GM19240 (cell line): Measurements from ENCODE around the gene CAMK2A.

Experiments
- DNase-seq: peaks from one replicate; pipeline ENCODE4 v3.0.0; 2011; ENCODE audit warnings: low spot score; ENCODE audit not compliant: insufficient read length

The CAMK2A gene

DNA sequence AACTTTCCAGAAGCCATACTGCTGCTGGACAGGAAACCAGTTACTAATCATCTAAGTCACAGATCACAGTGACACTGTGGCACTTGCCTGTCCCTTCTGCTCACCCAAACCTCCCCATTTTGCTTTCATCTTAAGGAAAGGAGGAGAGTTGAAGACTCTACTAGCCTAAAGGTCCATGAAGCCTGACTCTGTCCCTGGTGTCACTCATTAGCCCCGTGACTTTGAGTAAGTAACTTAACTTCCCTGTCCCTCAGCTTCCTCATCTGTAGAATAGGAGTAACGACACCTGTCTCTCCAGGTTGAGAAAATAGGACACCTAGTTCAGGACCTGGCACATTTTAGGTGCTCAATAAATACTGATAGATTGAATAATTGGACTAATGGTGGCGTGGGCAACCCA, 100.2 kb downstream of the CAMK2A start:
- no peak for DNase-seq

DNA sequence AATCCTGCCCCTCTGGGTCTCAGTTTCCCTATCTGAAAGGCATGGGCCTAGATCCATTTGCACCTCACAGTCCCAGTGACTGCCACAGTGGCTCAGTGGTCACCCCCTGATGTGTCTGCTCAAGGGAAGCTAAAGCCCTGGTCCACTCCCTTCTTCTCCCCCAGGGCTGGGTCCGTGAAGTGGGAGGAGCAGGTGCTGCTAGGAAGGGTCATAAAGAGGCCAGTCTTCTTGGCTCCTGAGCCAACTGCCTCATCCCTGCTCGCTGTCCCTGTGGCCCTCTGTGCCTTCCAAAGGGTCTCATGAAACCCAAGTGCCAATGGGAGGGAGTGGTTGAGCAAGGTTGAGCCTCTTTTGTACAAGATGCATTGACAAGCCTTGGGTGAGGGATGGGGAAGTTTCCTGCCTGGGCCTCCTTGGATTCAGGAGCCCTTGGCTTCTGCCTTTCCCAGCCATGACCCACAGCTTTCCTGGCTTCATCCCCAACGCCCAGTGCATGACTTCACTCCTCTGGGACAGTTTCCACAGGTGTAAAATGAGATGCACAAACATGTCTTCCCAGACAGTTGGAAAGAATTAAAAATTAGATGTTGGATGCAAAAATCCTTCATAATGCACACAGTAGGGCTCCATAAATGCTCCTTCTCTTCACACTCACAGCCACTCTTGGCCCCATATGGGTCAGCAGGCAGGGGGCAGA, 101.3 kb downstream of the CAMK2A start:
- no peak for DNase-seq

DNA sequence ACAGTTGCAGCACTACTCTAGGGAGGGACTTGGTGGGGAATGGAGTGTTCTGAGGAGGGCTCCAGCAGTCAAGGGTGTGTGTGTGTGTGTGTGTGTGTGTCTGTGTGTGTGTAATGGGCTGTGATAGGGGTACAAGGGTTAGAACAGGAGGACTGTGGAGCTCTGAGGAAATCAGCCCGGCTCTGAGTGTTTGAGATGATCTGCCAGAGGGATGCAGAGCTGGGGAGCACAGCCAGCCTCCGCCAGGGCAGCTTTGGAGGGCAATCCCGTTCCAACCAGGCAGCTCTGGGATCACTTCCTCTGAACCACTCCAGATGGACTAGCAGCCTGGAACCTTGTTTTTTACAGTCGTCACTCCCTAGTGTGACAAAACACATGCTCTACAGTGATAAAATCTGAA, 102.7 kb downstream of the CAMK2A start:
- no peak for DNase-seq

DNA sequence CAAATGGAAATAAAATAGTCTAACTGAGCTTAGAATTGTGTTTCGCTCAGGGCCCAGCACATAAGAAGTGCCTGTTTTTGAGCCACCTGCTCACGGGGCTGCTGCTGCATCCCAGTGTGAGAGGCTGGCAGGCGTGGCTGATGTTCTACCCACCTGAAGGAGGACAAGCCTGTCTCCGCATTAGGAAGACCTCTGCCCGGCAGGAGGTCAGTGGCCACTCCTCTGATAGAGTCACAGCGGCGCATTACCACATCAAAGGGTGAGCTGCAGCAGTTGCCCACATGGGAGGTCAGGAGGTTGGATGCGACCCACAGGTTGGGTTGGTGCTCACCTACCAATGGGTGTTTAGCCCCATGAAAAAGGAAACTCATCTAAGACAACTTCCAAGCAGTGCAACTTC, 103.4 kb downstream of the CAMK2A start:
- no peak for DNase-seq

DNA sequence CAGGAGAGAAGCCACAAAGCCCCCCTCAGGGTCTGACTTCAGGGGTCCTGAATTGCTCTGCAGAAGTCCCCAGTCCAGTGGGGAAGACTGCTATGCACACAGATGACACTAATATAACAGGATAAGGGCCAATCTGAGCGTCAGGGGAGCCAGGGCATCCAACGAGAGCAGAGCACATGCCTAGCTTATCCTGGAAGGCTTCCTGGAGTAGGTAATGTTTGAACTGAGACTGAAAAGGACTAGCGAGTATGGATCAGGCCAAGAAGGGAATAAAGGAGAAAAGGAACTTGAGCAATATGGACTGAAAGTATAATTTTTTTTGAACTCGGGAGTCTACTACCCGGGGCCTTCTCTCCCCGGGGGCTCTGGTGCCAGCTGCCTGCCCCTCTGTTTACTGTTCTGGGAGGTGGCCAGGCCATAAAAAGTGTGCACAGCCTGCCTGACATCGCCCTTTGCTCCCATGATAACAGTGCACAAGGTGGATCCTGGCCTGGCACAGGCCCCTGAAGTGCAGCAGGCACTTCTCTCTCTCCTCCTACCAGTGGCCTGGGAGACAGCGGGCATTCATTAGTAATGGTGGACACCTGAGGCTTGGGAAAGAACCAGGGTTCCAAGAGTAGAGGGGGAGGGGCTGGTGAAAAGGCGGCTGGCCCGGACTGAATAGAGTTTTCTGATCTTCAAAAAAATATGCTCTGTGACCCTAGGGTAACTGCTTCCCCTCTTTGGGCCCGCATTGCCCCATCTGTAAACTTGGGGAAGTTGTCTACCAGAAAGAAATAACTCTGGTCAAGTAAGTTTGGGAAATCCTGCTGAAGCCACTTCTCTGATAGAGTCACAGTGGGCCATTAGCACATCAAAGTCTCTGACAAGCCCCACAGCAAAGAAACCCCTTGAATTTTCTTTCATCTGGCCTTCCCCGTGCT, 104.3 kb downstream of the CAMK2A start:
- DNase-seq, result no peak

DNA sequence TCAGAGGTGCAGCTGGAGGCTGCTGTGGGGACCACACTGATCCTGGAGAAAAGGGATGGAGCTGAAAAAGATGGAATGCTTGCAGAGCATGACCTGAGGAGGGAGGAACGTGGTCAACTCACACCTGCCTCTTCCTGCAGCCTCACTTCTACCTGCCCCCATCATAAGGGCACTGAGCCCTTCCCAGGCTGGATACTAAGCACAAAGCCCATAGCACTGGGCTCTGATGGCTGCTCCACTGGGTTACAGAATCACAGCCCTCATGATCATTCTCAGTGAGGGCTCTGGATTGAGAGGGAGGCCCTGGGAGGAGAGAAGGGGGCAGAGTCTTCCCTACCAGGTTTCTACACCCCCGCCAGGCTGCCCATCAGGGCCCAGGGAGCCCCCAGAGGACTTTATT, 105.6 kb downstream of the CAMK2A start:
- DNase-seq, result no peak

DNA sequence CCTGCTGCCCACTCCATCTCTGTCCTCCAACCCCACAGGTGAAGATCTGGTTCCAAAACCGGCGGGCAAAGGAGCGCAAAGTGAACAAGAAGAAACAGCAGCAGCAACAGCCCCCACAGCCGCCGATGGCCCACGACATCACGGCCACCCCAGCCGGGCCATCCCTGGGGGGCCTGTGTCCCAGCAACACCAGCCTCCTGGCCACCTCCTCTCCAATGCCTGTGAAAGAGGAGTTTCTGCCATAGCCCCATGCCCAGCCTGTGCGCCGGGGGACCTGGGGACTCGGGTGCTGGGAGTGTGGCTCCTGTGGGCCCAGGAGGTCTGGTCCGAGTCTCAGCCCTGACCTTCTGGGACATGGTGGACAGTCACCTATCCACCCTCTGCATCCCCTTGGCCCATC, 106.1 kb downstream of the CAMK2A start:
- DNase-seq, result no peak

DNA sequence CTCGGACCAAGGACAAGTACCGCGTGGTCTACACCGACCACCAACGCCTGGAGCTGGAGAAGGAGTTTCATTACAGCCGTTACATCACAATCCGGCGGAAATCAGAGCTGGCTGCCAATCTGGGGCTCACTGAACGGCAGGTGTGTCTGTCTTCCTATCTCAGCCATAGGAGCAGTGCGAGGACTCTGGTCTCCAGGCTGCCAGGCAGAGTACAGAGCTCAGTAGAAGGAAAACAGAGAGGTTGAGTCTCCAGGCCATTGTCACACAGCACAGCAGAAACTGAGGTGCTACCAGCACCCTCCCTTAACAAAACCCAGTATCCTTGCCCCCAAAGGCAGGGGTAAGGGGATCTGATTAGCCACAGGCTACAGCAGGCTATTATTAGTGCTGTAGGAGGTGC, 106.8 kb downstream of the CAMK2A start:
- DNase-seq, result no peak

DNA sequence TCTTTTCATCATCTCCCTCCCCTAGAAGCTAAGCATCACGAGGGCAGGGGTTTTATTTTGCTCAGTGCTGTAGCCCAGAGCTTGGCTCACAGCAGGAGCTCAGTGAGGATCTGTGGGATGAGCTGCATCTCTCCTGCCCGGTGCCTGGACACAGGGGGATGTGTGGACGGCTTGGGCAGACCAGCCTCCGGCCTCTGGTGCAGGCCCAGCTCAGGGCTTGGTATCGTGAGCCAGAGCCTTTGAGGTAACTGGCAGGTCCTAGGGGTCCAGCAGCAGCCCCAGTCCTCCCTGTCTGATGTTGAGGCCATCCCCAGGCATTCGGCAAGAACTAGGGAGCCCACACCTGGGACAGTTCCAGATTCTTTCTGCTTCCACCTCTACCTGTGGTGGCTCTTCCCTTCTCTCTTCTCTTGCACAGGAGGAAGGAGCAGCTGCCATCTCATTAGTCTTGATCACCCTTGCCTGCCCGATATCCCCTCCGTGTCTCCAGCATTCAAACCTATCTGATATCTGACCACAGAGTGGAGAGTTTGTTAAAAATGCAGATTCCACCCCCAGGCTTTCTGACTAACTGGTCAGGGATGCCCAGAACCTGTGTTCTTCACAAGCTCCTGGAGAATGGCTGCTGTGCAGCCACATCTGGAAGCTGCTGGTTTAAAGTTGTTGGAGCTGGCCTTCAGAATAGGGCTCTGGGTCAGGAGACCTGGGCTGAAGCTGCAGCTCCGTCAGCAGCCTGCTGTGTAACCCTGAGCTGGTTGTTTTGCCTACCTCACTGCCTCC, 107.6 kb downstream of the CAMK2A start:
- DNase-seq, result no peak

DNA sequence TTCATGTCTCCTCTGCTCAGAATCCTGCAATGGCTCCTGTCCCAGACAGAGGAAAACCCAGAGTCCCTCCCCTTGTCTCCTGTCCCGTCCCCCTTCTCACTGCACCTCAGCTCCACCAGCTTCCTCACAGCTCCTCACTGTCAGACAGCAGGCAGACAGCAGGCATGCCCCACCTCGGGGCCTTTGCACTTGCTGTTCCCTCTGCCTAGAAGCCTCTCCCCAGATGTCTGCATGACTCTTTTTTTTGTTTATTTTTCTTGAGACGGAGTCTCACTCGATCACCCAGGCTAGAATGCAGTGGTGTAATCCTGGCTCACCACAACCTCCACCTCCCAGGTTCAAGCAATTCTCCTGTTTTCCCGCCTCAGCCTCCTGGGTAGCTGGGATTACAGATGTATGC, 108.5 kb downstream of the CAMK2A start:
- DNase-seq, result no peak

DNA sequence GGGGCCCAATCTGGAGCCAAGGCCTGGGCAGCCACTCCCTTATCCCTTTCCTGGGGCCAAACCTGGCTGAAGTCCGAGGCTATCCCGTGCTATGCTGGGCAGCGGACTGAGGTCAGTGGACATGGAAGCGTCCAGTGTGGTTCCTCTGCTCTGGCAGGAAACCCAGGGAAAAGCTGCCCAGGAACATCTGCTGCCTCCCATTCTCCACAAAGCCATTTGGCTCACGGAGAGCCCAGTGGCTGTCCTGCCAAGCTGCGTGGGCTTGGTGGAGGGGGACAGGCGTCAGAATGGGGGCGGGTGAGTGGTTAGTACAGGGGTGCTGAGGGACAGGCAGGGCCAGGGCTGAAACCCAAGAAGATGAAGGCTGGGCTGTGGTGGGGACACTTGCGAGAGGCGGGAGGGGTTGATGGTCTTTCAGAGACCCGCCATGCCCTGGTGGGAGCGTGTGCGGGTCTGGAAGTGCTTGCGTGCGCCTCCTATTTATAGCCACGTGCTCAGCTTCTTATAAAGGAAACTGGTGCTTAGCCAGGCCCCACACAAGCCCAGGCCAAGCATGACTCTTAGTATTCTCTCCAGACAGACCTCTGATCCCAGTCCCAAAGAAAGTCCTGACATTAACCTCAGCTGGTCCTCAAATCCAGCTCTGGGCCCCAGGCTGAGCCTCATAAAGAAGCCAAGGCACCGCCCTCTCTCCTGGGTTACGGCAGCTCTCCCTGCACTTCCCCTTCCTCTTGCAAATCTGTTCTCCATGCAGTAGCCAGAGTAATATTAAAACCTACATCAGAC, 109.1 kb downstream of the CAMK2A start:
- DNase-seq, result no peak

DNA sequence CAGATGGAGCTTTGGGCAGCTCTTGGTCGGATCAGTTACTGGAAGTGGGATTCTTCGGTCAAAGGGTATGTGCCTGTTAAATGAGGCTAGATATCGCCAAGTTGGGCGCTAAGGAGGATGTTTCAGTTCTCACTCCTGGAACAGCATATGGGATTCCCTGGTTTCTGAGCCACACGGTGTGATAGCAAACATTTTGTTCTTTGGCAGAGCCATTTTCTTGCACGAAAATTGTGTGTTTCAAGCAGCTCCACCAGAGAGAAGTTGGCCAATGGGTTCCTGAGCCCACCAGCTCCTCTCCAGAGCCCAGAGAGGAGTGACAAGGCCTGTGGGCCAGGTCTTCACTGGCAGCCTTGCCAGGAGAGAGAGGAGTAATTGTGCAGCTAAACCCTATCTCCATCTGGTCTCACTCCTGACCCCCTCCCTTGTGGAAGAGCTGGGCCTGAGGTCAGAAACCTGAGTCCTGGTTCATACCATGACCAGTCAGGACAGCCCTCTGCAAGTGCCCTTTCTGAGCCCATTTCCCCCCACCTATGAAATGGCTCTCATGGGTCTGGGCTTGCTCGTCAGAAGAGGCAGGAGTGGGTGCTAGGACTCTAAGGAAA, 110.5 kb downstream of the CAMK2A start:
- DNase-seq, result no peak

DNA sequence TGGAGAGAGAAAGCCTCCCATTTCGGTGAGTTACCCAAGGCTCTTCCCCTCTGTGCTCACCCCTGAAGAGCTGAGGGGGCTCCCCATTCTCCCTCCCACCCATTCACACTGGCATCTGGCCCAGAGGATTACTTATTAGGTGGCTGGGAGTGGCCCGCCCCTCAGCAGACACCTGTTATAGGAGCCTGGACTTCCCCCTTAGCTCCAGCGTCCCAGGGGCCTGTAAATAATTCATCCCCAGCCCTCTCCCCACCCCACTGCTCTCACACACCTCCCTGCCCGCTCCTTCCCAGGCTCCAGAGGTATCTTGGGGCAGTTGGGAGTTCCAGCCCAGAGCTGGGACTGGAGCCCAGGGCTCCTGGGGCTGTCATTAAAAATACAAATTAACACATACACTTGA, 111.3 kb downstream of the CAMK2A start:
- DNase-seq, result no peak

DNA sequence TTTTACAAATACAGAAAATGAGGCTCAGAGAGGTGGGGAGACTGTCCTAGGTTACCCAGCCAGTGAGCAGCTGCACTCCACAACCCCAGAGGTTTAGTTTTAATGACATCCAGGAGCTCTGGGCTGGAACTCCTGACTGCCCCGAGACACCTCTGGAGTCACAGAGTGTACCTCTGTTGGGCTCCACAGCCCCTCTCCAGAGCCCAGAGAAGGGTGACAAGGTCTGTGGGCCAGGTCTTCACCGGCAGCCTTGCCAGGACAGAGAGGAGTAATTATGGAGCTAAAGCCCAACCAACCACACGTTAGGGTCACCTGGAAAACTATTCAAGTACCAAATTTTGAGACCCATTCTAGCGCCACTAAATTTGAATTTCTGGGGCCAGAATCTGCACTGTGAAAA, 111.9 kb downstream of the CAMK2A start:
- DNase-seq, result no peak

DNA sequence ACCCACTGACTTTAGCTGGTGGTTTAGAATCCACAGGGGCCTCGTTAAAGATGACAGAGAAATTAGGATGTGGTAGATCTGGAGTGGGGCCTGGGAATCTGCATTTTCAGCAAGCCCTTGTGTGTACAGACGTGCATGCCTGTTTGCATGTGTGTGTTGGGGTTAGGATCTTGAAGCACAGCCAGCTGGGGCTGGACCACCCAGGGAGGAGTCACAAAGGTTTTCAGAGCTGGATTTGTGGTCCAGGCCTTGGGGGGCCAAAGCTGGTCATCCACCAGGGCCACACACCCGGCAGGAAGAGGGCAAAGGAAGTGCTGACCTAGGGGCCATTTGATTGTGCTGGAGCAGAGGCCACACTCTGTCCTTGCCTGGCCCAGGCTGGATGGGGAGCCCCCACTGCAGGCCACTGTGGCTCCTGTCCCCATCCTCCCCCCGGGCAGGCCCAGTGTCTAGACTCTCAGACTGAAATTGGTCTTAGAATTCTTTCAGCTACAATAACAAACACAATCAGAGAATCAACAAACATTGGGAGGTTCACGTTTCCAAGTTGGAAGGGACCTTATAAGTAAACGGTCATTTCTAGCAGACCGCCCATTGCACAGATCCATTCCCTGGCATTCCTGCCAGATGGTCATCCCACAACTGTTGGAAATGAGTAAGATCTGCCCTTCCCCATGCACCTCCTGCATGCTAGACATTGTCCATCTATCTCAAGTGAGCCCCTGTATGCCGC, 112.7 kb downstream of the CAMK2A start:
- DNase-seq, result no peak

DNA sequence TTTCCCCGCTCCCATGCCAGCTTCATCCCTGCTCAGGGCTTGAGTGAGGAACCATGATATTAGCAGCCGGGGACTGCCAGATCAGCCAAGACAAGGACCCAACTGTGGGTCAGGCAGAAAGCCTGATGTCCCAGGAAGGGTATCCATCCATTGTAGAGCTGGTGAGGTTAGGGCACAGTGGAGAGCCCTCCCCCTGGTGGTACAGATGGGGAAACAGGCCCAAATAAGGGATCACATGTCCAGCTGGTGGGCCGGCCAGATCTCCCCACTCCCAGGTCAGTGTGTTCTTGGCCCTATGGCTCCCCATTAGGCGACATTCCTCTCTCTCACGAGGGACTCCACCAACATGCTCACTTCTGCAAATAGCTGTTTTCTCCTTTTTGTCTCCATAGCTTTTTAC, 114.0 kb downstream of the CAMK2A start:
- no peak for DNase-seq

DNA sequence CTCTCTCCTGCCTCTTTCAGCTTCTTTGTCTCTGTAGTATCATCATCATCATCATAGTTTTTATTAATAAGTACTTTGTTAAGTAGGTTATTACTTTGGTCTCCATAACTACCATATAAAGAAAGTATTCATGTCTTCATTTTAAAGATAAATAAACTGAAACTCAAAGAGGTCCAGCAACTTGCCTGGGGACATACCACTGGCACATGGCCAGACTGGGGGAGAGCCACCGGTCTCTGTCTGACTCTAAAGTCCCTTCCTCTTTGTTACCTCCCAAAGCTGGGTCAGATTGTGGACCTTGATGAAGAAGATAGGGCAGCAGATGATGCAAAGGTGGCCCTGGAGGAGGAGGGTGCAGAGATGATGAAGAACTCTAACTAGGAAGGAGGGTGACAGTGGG, 114.5 kb downstream of the CAMK2A start:
- DNase-seq, result no peak

DNA sequence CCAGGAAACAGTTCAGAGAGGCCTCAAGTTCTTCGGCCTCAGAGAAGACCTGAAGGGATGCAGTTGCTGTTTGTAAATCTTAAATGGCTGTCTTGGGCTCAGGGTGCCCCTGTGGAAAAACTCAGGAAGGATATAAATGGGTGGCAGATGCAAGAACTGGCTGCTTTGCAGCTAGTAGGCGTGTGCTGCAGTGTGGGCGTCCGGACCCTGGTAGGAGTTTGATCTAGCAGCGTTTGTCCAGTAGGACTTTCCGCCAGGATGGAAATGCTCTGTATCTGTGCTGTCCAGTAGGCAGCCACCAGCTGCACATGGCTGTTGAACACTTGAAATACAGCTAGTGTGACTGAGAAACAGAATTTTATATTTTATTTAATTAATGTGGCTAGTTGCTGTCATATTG, 115.3 kb downstream of the CAMK2A start:
- DNase-seq, result no peak

DNA sequence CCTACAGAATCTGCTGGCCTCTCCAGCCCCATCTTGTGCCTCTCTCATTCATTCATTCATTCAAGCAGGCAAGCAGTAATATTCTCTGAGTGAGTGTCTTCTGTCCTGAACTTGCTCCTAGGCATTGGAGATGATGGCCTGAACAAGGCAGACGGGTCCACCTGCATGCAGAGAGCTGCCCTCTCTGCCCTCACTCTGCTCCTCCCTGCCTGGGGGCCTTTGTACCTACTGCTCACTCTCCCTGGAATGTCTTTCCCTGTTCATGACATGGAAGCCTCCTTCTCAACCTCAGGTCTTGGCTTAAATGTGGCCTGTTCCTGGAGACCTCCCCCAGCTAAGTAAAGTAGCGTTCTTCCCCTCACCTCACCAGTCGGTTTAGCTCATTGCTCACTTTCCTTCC, 116.4 kb downstream of the CAMK2A start:
- no peak for DNase-seq

DNA sequence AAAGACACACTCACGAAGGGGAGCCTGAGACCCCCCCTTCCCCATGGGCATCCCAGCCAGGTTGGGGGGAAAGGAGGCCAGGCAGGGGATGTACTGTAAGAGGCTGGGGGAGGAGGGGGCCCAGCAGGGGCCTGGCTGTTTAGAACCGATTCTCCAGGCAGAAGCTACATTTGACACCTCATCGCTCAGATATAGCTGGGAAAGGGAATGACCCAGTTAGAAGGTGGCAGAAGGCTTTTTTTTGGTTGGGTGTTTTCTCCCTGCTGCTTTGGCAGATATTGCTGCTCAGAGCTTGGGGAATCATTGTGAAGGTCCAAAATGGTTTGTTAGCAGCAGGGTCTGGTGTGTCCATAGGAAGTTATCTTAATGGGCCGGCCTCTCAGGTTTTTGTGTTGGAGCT, 117.0 kb downstream of the CAMK2A start:
- no peak for DNase-seq
